Naive thymus-derived CD8-positive, alpha-beta T cell (primary cell): ENCODE measurements around the gene CRYBA2. TPM values are rescaled to one million over a fixed set of nuclear protein-coding genes. Genes with fewer than 3 reads are reported as not detected.

Source experiments
- ATAC-seq, 2 donors: fragments of 150-1000 bp; cut with Tn5 transposase in 1 of 2; sonication (Bioruptor Pico), chemical (Tn5 transposase) in 1 of 2; 1 replicate in 1 of 2; 2 replicates in 1 of 2; pipeline ENCODE4 v1.10.0; 2021; ENCODE audit warnings: mild to moderate bottlenecking in 2 of 2, moderate library complexity in 2 of 2
- POLR2A ChIA-PET: fragments of 350-600 bp; sonication (Branson Sonifier 250); formaldehyde crosslinking; loops from one replicate; lab custom pipeline; 2021; ENCODE audit warnings: antibody characterized with exemption; lab: Charles Lee
- DNase-seq, 10 donors: peaks; one replicate each; pipeline versions ENCODE4 v3.0.0 to v3.0.0-alpha.2; 2020 to 2022
- H3K27ac Mint-ChIP-seq, 10 donors: one replicate each; pipeline ENCODE4 v1.8.0; 2020 to 2022; ENCODE audit warnings: mild to moderate bottlenecking in 10 of 10, mixed read lengths in 10 of 10, moderate library complexity in 4 of 10, inconsistent platforms in 1 of 10
- H3K27me3 Mint-ChIP-seq, 5 donors: one replicate each; pipeline ENCODE4 v1.8.0; 2021 to 2022; ENCODE audit warnings: mixed read lengths in 5 of 5
- H3K36me3 Mint-ChIP-seq, 3 donors: one replicate each; pipeline ENCODE4 v1.8.0; 2020 to 2022; ENCODE audit warnings: mixed read lengths in 3 of 3, mild to moderate bottlenecking in 2 of 3, inconsistent platforms in 1 of 3
- H3K4me1 Mint-ChIP-seq, 4 donors: one replicate each; pipeline ENCODE4 v1.8.0; 2021 to 2022; ENCODE audit warnings: mixed read lengths in 4 of 4
- H3K4me3 Mint-ChIP-seq, 10 donors: one replicate each; pipeline ENCODE4 v1.8.0; 2020 to 2022; ENCODE audit warnings: mild to moderate bottlenecking in 10 of 10, mixed read lengths in 10 of 10, moderate library complexity in 6 of 10, inconsistent platforms in 1 of 10
- H3K9me3 Mint-ChIP-seq, 9 donors: one replicate each; pipeline ENCODE4 v1.8.0; 2020 to 2022; ENCODE audit warnings: mixed read lengths in 9 of 9, mild to moderate bottlenecking in 3 of 9, inconsistent platforms in 1 of 9, moderate library complexity in 1 of 9
- polyA plus RNA-seq, 3 donors: library from polyadenylated mRNA; unstranded; fragments of 300-500 nt; fragmentation: Illumina TruSeq; gene quantifications; one replicate each; pipeline ENCODE4 v1.2.3, GENCODE V29; 2021
- total RNA-seq, 8 experiments: library from RNA in 2 of 8; stranded (reverse) in 2 of 8; gene quantifications; one replicate each; pipeline ENCODE4 v1.2.3 and lab custom pipeline; 2021 to 2026

CRYBA2 gene
- total and polyA plus RNA-seq, 5 experiments from 2014 or later, result not detected

GRCh38 chr2:218964041-218964771 lies 29.0 kb downstream of the CRYBA2 start:
- POLR2A ChIA-PET, result no interaction called here
- peaks cover 5 to 15% (median 11%) of the 10 kb centered on the region in 4 donors for H3K4me1 Mint-ChIP-seq
- peaks cover 36 to 83% (median 60%) of the 10 kb centered on the region in 5 donors for H3K27me3 Mint-ChIP-seq

GRCh38 chr2:218963601-218964000 lies 29.6 kb downstream of the CRYBA2 start:
- H3K27ac Mint-ChIP-seq, result no peak overlapping the region
- peaks cover 8 to 19% (median 15%) of the 10 kb centered on the region in 4 donors for H3K4me1 Mint-ChIP-seq
- H3K4me3 Mint-ChIP-seq, result no peak overlapping the region
- DNase-seq (no peak), ATAC-seq (no peak)
- H3K36me3 Mint-ChIP-seq, result peaks cover 0 to 11% (median 6%) of the 10 kb centered on the region in 3 donors
- peaks cover 0 to 9% (median 0%) of the 10 kb centered on the region in 9 donors for H3K9me3 Mint-ChIP-seq
- H3K27me3 Mint-ChIP-seq, result peaks cover 39 to 83% (median 59%) of the 10 kb centered on the region in 5 donors
- POLR2A ChIA-PET, result no interaction called here

More at GRCh38 chr2:218964041-218964771, 29.0 kb downstream of the CRYBA2 start:
- ATAC-seq (no peak), DNase-seq (no peak)
- H3K27ac Mint-ChIP-seq, result no peak overlapping the region
- peaks cover 0 to 9% (median 0%) of the 10 kb centered on the region in 9 donors for H3K9me3 Mint-ChIP-seq
- H3K36me3 Mint-ChIP-seq, result peaks cover 0 to 9% (median 6%) of the 10 kb centered on the region in 3 donors
- no peak overlapping the region for H3K4me3 Mint-ChIP-seq

GRCh38 chr2:218962859-218963492 lies 30.2 kb downstream of the CRYBA2 start:
- DNase-seq (peak; percentile 41 to 82 (median 62)), ATAC-seq (peak; percentile 35)
- POLR2A ChIA-PET, result no interaction called here
- Mint-ChIP-seq H3K27me3 (peaks cover 40 to 83% (median 57%) of the 10 kb centered on the region in 5 donors), H3K4me3 (peak overlapping the region in 4 of 10 donors; percentile 14 to 49 (median 30)), H3K36me3 (peaks cover 0 to 11% (median 6%) of the 10 kb centered on the region in 3 donors), H3K27ac (no peak overlapping the region), H3K9me3 (peaks cover 0 to 9% (median 0%) of the 10 kb centered on the region in 9 donors), H3K4me1 (peaks cover 10 to 19% (median 15%) of the 10 kb centered on the region in 4 donors)

- peaks cover 0 to 9% (median 0%) of the 10 kb centered on the region in 9 donors for H3K9me3 Mint-ChIP-seq
- H3K4me3 Mint-ChIP-seq, result peak overlapping the region in 3 of 10 donors; percentile 38 to 59 (median 49)
- POLR2A ChIA-PET, result no interaction called here
- ATAC-seq (no peak), DNase-seq (peak in 1 of 10 donors; percentile 24)
- peaks cover 0 to 11% (median 6%) of the 10 kb centered on the region in 3 donors for H3K36me3 Mint-ChIP-seq
- peaks cover 11 to 19% (median 15%) of the 10 kb centered on the region in 4 donors for H3K4me1 Mint-ChIP-seq
- peaks cover 40 to 84% (median 64%) of the 10 kb centered on the region in 5 donors for H3K27me3 Mint-ChIP-seq
- no peak overlapping the region for H3K27ac Mint-ChIP-seq
Measured at GRCh38 chr2:218961651-218962570, 31.3 kb downstream of the CRYBA2 start.

- ATAC-seq, result no peak
- H3K4me3 Mint-ChIP-seq, result peak overlapping the region in 8 of 10 donors; percentile 26 to 79 (median 60)
- H3K4me1 Mint-ChIP-seq, result peaks cover 11 to 19% (median 15%) of the 10 kb centered on the region in 4 donors
- peaks cover 0 to 9% (median 0%) of the 10 kb centered on the region in 9 donors for H3K9me3 Mint-ChIP-seq
- DNase-seq, result no peak
- H3K36me3 Mint-ChIP-seq, result peaks cover 0 to 11% (median 6%) of the 10 kb centered on the region in 3 donors
- POLR2A ChIA-PET, result no interaction called here
- H3K27me3 Mint-ChIP-seq, result peaks cover 37 to 84% (median 65%) of the 10 kb centered on the region in 5 donors
- peak overlapping the region in 4 of 10 donors; percentile 18 to 55 (median 36) for H3K27ac Mint-ChIP-seq
Measured at GRCh38 chr2:218961229-218961628, 32.0 kb downstream of the CRYBA2 start.

GRCh38 chr2:218960309-218961165 lies 32.7 kb downstream of the CRYBA2 start:
- H3K27ac Mint-ChIP-seq, result peak overlapping the region in 1 of 10 donors; percentile 55
- POLR2A ChIA-PET, result no interaction called here
- H3K4me1 Mint-ChIP-seq, result peaks cover 11 to 19% (median 15%) of the 10 kb centered on the region in 4 donors
- peaks cover 33 to 82% (median 61%) of the 10 kb centered on the region in 5 donors for H3K27me3 Mint-ChIP-seq
- no peak for DNase-seq
- ATAC-seq, result no peak
- peaks cover 0 to 9% (median 0%) of the 10 kb centered on the region in 9 donors for H3K9me3 Mint-ChIP-seq
- H3K4me3 Mint-ChIP-seq, result peak overlapping the region in 8 of 10 donors; percentile 28 to 70 (median 65)
- peaks cover 0 to 11% (median 6%) of the 10 kb centered on the region in 3 donors for H3K36me3 Mint-ChIP-seq

- Mint-ChIP-seq H3K27me3 (peaks cover 30 to 83% (median 57%) of the 10 kb centered on the region in 5 donors), H3K36me3 (peaks cover 0 to 11% (median 6%) of the 10 kb centered on the region in 3 donors), H3K9me3 (peaks cover 0 to 9% (median 0%) of the 10 kb centered on the region in 9 donors), H3K4me3 (peak overlapping the region in 1 of 10 donors; percentile 58), H3K27ac (no peak overlapping the region), H3K4me1 (peaks cover 11 to 19% (median 15%) of the 10 kb centered on the region in 4 donors)
- ATAC-seq (peak in 1 of 2 donors; percentile 9), DNase-seq (no peak)
- POLR2A ChIA-PET, result no interaction called here
Measured at GRCh38 chr2:218959761-218960308, 33.4 kb downstream of the CRYBA2 start.

- peaks cover 0 to 11% (median 6%) of the 10 kb centered on the region in 3 donors for H3K36me3 Mint-ChIP-seq
- POLR2A ChIA-PET, result no interaction called here
- H3K9me3 Mint-ChIP-seq, result peaks cover 0 to 9% (median 0%) of the 10 kb centered on the region in 9 donors
- DNase-seq, result peak; percentile 31 to 79 (median 52)
- H3K27me3 Mint-ChIP-seq, result peaks cover 32 to 83% (median 59%) of the 10 kb centered on the region in 5 donors
- peak within 1 kb of the TSS; percentile 44 to 82 (median 70) for H3K4me3 Mint-ChIP-seq
- H3K4me1 Mint-ChIP-seq, result peaks cover 11 to 19% (median 15%) of the 10 kb centered on the region in 4 donors
- ATAC-seq, result peak; percentile 87 to 90
- H3K27ac Mint-ChIP-seq, result peak within 1 kb of the TSS in 1 of 10 donors; percentile 32
Measured at GRCh38 chr2:218959141-218959731, 34.0 kb downstream of the CRYBA2 start, which contains the start of gene CDK5R2. Gene CDK5R2 (plus strand): TSS chr2:218959666. CDS start chr2:218959821, 155 bp downstream.

GRCh38 chr2:218958276-218958675 lies 34.9 kb downstream of the CRYBA2 start:
- Mint-ChIP-seq H3K27me3 (peaks cover 26 to 80% (median 54%) of the 10 kb centered on the region in 5 donors), H3K36me3 (peaks cover 0 to 11% (median 0%) of the 10 kb centered on the region in 3 donors), H3K4me3 (peak overlapping the region in 7 of 10 donors; percentile 26 to 58 (median 39)), H3K4me1 (peaks cover 9 to 18% (median 15%) of the 10 kb centered on the region in 4 donors), H3K27ac (peak overlapping the region in 1 of 10 donors; percentile 37), H3K9me3 (peaks cover 0 to 3% (median 0%) of the 10 kb centered on the region in 9 donors)
- DNase-seq (no peak), ATAC-seq (no peak)
- POLR2A ChIA-PET, result no interaction called here

GRCh38 chr2:218957671-218958070 lies 35.6 kb downstream of the CRYBA2 start:
- ATAC-seq, result no peak
- POLR2A ChIA-PET, result no interaction called here
- peak overlapping the region in 2 of 10 donors; percentile 0 to 19 for H3K4me3 Mint-ChIP-seq

More at GRCh38 chr2:218957671-218958070, 35.6 kb downstream of the CRYBA2 start:
- Mint-ChIP-seq H3K9me3 (peaks cover 0 to 3% (median 0%) of the 10 kb centered on the region in 9 donors), H3K36me3 (peaks cover 0 to 10% (median 0%) of the 10 kb centered on the region in 3 donors), H3K27me3 (peaks cover 30 to 80% (median 52%) of the 10 kb centered on the region in 5 donors), H3K27ac (no peak overlapping the region), H3K4me1 (peaks cover 8 to 18% (median 15%) of the 10 kb centered on the region in 4 donors)
- DNase-seq, result no peak
